Keratinocyte (primary cell): ENCODE results near the gene GKN2. TPM values are rescaled to one million over a fixed set of nuclear protein-coding genes. Genes with fewer than 3 reads are reported as not detected.

Experiments
- DNase-seq: peaks from one replicate; pipeline ENCODE4 v3.0.0-alpha.2; 2011; ENCODE audit warnings: low read depth, missing footprints, low spot score
- FAIRE-seq: peaks from 2 replicates; lab custom pipeline; 2011; peaks lifted over from hg19 to GRCh38; lab: Jason Lieb, UNC
- H2AFZ ChIP-seq: 2 replicates; pipeline ENCODE4 v1.6.0; 2012; ENCODE audit warnings: low read length, control low read depth, inconsistent platforms; ENCODE audit not compliant: control insufficient read depth
- H3K27ac ChIP-seq: 2 replicates; pipeline ENCODE4 v1.5.1; 2011; ENCODE audit warnings: low read length; ENCODE audit not compliant: control insufficient read depth, insufficient read depth
- H3K27me3 ChIP-seq: 3 replicates; pipeline ENCODE4 v1.6.0; 2011; ENCODE audit warnings: low read length; ENCODE audit not compliant: control insufficient read depth, insufficient read depth; ENCODE audit errors: extremely low read depth
- H3K36me3 ChIP-seq, 2 experiments: 2 replicates in 1 of 2; 3 replicates in 1 of 2; pipeline ENCODE4 v1.5.1; 2011; ENCODE audit warnings: low read length in 2 of 2, mild to moderate bottlenecking in 1 of 2; ENCODE audit not compliant: control insufficient read depth in 2 of 2, insufficient read depth in 2 of 2; ENCODE audit errors: extremely low read depth in 1 of 2
- H3K4me1 ChIP-seq: 3 replicates; pipeline ENCODE4 v1.5.1; 2011; ENCODE audit warnings: low read length; ENCODE audit not compliant: control insufficient read depth, insufficient read depth; ENCODE audit errors: extremely low read depth
- H3K4me2 ChIP-seq: 3 replicates; pipeline ENCODE4 v1.6.0; 2011; ENCODE audit warnings: low read depth, low read length; ENCODE audit not compliant: control insufficient read depth, insufficient read depth; ENCODE audit errors: extremely low read depth
- H3K4me3 ChIP-seq, 3 experiments: fragments of 200-600 bp in 1 of 3; sonication (generic) in 1 of 3; 2 replicates in 2 of 3; 3 replicates in 1 of 3; pipeline ENCODE4 v1.5.1; 2011 to 2016; ENCODE audit warnings: low read length in 3 of 3, mild to moderate bottlenecking in 3 of 3, control low read depth in 2 of 3, inconsistent platforms in 1 of 3, low read depth in 1 of 3, mixed read lengths in 1 of 3, mixed run types in 1 of 3, moderate library complexity in 1 of 3; ENCODE audit not compliant: control insufficient read depth in 2 of 3, insufficient read depth in 2 of 3; ENCODE audit errors: extremely low read depth in 1 of 3
- H3K79me2 ChIP-seq: 2 replicates; pipeline ENCODE4 v1.6.0; 2012; ENCODE audit warnings: low read length; ENCODE audit not compliant: control insufficient read depth, insufficient read depth
- H3K9ac ChIP-seq: 3 replicates; pipeline ENCODE4 v1.6.0; 2011; ENCODE audit warnings: low read length; ENCODE audit not compliant: control insufficient read depth, insufficient read depth; ENCODE audit errors: extremely low read depth
- H3K9me1 ChIP-seq: 3 replicates; pipeline ENCODE4 v1.6.0; 2011; ENCODE audit warnings: low read length; ENCODE audit not compliant: control insufficient read depth, insufficient read depth; ENCODE audit errors: extremely low read depth
- H3K9me3 ChIP-seq: 2 replicates; pipeline ENCODE4 v1.5.1; 2012; ENCODE audit warnings: low read depth, low read length; ENCODE audit not compliant: control insufficient read depth
- H4K20me1 ChIP-seq: 3 replicates; pipeline ENCODE4 v1.6.0; 2011; ENCODE audit warnings: low read length; ENCODE audit not compliant: control insufficient read depth, insufficient read depth; ENCODE audit errors: extremely low read depth
- CTCF ChIP-seq, 3 experiments: IDR thresholded peaks in 1 of 3; conservative IDR thresholded peaks in 1 of 3; optimal IDR thresholded peaks in 1 of 3; 2 replicates in 2 of 3; 3 replicates in 1 of 3; pipeline versions ENCODE3 to v1.5.1; 2011; ENCODE audit warnings: low read length in 3 of 3, mild to moderate bottlenecking in 3 of 3, moderate library complexity in 2 of 3, control low read depth in 1 of 3, inconsistent platforms in 1 of 3; ENCODE audit not compliant: insufficient read depth in 2 of 3; ENCODE audit errors: extremely low read depth in 1 of 3
- EZH2 ChIP-seq: IDR thresholded peaks from one replicate; pipeline ENCODE4 v1.6.1; 2012; ENCODE audit warnings: inconsistent platforms, mild to moderate bottlenecking, low read length, moderate library complexity
- dilution Hi-C: fragments of 300-500 bp; cut with MboI; formaldehyde crosslinking; loops from one replicate; pipeline ENCODE4 v1.7.0; 2020; ENCODE audit warnings: low sequenced_read_pairs; ENCODE audit not compliant: extremely low pct_ligation_motif_present
- polyA plus RNA-seq, 5 experiments: library from polyadenylated mRNA; depleted of rRNA in 3 of 5; stranded (reverse) in 3 of 5; stranded (forward) in 1 of 5; unstranded in 1 of 5; fragments of >200 nt; gene quantifications; 1 replicate in 1 of 5; 2 replicates in 3 of 5; 3 replicates in 1 of 5; pipeline versions ENCODE4 v1.2.1 to v1.2.3, GENCODE V29; 2011 to 2012; ENCODE audit warnings: missing spikeins in 2 of 5, low read depth in 1 of 5, low replicate concordance in 1 of 5

The GKN2 gene
- polyA plus RNA-seq, 1 donor (not counting 4 experiments of a cell fraction or from before 2014, with no cell fraction given): 0.08 TPM

GRCh38 chr2:68908392-68908970 lies 44.2 kb downstream of the GKN2 start:
- Histone ChIP-seq H3K27me3 (no peaks in the 10 kb centered on the region), H3K9me1 (no peaks in the 10 kb centered on the region), H3K9me3 (no peaks in the 10 kb centered on the region), H3K36me3 (no peaks in the 10 kb centered on the region), H2AFZ (no peak overlapping the region), H3K4me3 (no peak overlapping the region), H4K20me1 (no peaks in the 10 kb centered on the region), H3K4me2 (peak overlapping the region; percentile 61), H3K4me1 (peaks cover 31% of the 10 kb centered on the region), H3K79me2 (no peaks in the 10 kb centered on the region), H3K9ac (peak overlapping the region; percentile 9), H3K27ac (peak overlapping the region; percentile 63)
- TF ChIP-seq CTCF (optimal IDR thresholded peaks at IDR 0.05 in 1 of 3, IDR thresholded peaks at IDR 0.05 in 1 of 3, conservative IDR thresholded peaks at IDR 0.05 in 1 of 3; ENCODE audit: extremely low read depth in 1 of 3, insufficient read depth in 2 of 3, low read length in 3 of 3) (no peak), EZH2 (no peak)
- dilution Hi-C loops: no loop called here
- peak; percentile 78 for DNase-seq
- FAIRE-seq: peak; percentile 90

DNA sequence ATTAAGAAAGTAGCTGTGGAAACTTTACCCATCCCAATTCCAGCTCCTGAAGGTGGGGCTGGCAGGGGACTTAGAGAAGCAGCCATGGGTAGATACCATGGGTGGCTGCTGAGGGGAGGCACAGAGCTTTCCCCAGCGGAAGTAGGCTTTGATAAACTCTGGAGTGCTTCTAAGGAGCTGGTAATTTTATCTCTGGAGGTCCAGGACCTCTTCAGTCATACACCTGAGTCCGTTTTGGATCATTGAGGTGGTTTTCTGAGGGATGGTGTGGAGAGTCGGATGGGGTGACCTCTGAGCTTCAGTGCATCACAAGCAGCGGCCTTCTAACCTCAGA lies 44.8 kb downstream of the GKN2 start:
- no peak overlapping the region for H3K27ac ChIP-seq
- peak overlapping the region; percentile 61 for H3K4me2 ChIP-seq

More for the DNA sequence above, 44.8 kb downstream of the GKN2 start:
- no peaks in the 10 kb centered on the region for H3K9me1 ChIP-seq
- H3K79me2 ChIP-seq: no peaks in the 10 kb centered on the region
- DNase-seq: no peak
- no peaks in the 10 kb centered on the region for H4K20me1 ChIP-seq
- H2AFZ ChIP-seq: no peak overlapping the region
- dilution Hi-C loops: no loop called here
- H3K27me3 ChIP-seq: no peaks in the 10 kb centered on the region
- H3K4me3 ChIP-seq: no peak overlapping the region
- no peak overlapping the region for H3K9ac ChIP-seq
- TF ChIP-seq CTCF (optimal IDR thresholded peaks at IDR 0.05 in 1 of 3, IDR thresholded peaks at IDR 0.05 in 1 of 3, conservative IDR thresholded peaks at IDR 0.05 in 1 of 3; ENCODE audit: extremely low read depth in 1 of 3, insufficient read depth in 2 of 3, low read length in 3 of 3) (no peak), EZH2 (no peak)
- no peaks in the 10 kb centered on the region for H3K9me3 ChIP-seq
- H3K4me1 ChIP-seq: peaks cover 31% of the 10 kb centered on the region
- H3K36me3 ChIP-seq: no peaks in the 10 kb centered on the region
- no peak for FAIRE-seq
